ENCODE data around the gene TIMP2. TPM values are rescaled to one million over a fixed set of nuclear protein-coding genes. Genes with fewer than 3 reads are reported as not detected.

The TIMP2 gene
- total and polyA plus RNA-seq, 4 donors: 47.5 to 176 (median 91.9) TPM

GRCh38 chr17:78820841-78821240 lies 104.3 kb downstream of the TIMP2 start:
- DNase-seq (no peak), ATAC-seq (ENCODE audit: insufficient read depth, low FRiP score) (no peak)
- H3K9me3 ChIP-seq (ENCODE audit: control insufficient read depth in 4 of 4, insufficient read depth in 3 of 4, low read length in 3 of 4): no peaks in the 10 kb centered on the region
- H3K4me3 ChIP-seq: no peak overlapping the region
- peaks cover 40 to 70% (median 46%) of the 10 kb centered on the region in 4 donors for H3K36me3 ChIP-seq (ENCODE audit: control insufficient read depth in 4 of 4, insufficient read depth in 4 of 4, low read length in 4 of 4)
- peaks cover 0 to 3% (median 0%) of the 10 kb centered on the region in 5 donors for H3K4me1 ChIP-seq (ENCODE audit: control insufficient read depth in 5 of 5, insufficient read depth in 5 of 5, low read length in 5 of 5)
- H3K9ac ChIP-seq (ENCODE audit: insufficient read depth in 1 of 2, low read length in 2 of 2): no peak overlapping the region
- WGBS, 2 donors: 92 to 97% methylated on average over 13 of the region's 13 CpGs
- no peak overlapping the region for H3K27ac ChIP-seq (ENCODE audit: low read depth in 1 of 2, low read length in 1 of 2)
- H3K27me3 ChIP-seq (ENCODE audit: control insufficient read depth in 3 of 3, insufficient read depth in 3 of 3, low read length in 2 of 3): no peaks in the 10 kb centered on the region
- TF ChIP-seq CTCF (IDR thresholded peaks at IDR 0.05; ENCODE audit: control extremely low read depth, extremely low read depth): no peak

GRCh38 chr17:78819806-78820792 lies 105.1 kb downstream of the TIMP2 start:
- H3K9me3 ChIP-seq (ENCODE audit: control insufficient read depth in 4 of 4, insufficient read depth in 3 of 4, low read length in 3 of 4): no peaks in the 10 kb centered on the region
- no peaks in the 10 kb centered on the region for H3K27me3 ChIP-seq (ENCODE audit: control insufficient read depth in 3 of 3, insufficient read depth in 3 of 3, low read length in 2 of 3)
- DNase-seq: no peak
- no peak overlapping the region for H3K27ac ChIP-seq (ENCODE audit: low read depth in 1 of 2, low read length in 1 of 2)
- peaks cover 38 to 68% (median 44%) of the 10 kb centered on the region in 4 donors for H3K36me3 ChIP-seq (ENCODE audit: control insufficient read depth in 4 of 4, insufficient read depth in 4 of 4, low read length in 4 of 4)
- H3K4me3 ChIP-seq: no peak overlapping the region
- peaks cover 0 to 3% (median 0%) of the 10 kb centered on the region in 5 donors for H3K4me1 ChIP-seq (ENCODE audit: control insufficient read depth in 5 of 5, insufficient read depth in 5 of 5, low read length in 5 of 5)
- no peak for TF ChIP-seq CTCF (IDR thresholded peaks at IDR 0.05; ENCODE audit: control extremely low read depth, extremely low read depth)
- H3K9ac ChIP-seq (ENCODE audit: insufficient read depth in 1 of 2, low read length in 2 of 2): no peak overlapping the region
- no peak for ATAC-seq (ENCODE audit: insufficient read depth, low FRiP score)
- 92 to 95% methylated on average over 18 of the region's 18 CpGs for whole genome bisulfite sequencing, 2 donors

- no peak for TF ChIP-seq CTCF (IDR thresholded peaks at IDR 0.05; ENCODE audit: control extremely low read depth, extremely low read depth)
- Histone ChIP-seq H3K27me3 (ENCODE audit: control insufficient read depth in 3 of 3, insufficient read depth in 3 of 3, low read length in 2 of 3) (no peaks in the 10 kb centered on the region), H3K9me3 (ENCODE audit: control insufficient read depth in 4 of 4, insufficient read depth in 3 of 4, low read length in 3 of 4) (no peaks in the 10 kb centered on the region), H3K36me3 (ENCODE audit: control insufficient read depth in 4 of 4, insufficient read depth in 4 of 4, low read length in 4 of 4) (peaks cover 34 to 68% (median 39%) of the 10 kb centered on the region in 4 donors), H3K27ac (ENCODE audit: low read depth in 1 of 2, low read length in 1 of 2) (peak overlapping the region in 1 of 2 donors; percentile 30), H3K9ac (ENCODE audit: insufficient read depth in 1 of 2, low read length in 2 of 2) (no peak overlapping the region), H3K4me1 (ENCODE audit: control insufficient read depth in 5 of 5, insufficient read depth in 5 of 5, low read length in 5 of 5) (peaks cover 0 to 3% (median 0%) of the 10 kb centered on the region in 5 donors), H3K4me3 (no peak overlapping the region)
- ATAC-seq (ENCODE audit: insufficient read depth, low FRiP score) (no peak), DNase-seq (no peak)
- 71 to 75% methylated on average over 8 of the region's 8 CpGs for WGBS, 2 donors
These were observed 105.8 kb downstream of the TIMP2 start for GRCh38 chr17:78819402-78819801.
